Measurements from ENCODE around the gene ABR. TPM values are rescaled to one million over a fixed set of nuclear protein-coding genes. Genes with fewer than 3 reads are reported as not detected.

Gene ABR
- total RNA-seq, 4 donors from 2014 or later = 286 to 1,099 (median 522) TPM

DNA sequence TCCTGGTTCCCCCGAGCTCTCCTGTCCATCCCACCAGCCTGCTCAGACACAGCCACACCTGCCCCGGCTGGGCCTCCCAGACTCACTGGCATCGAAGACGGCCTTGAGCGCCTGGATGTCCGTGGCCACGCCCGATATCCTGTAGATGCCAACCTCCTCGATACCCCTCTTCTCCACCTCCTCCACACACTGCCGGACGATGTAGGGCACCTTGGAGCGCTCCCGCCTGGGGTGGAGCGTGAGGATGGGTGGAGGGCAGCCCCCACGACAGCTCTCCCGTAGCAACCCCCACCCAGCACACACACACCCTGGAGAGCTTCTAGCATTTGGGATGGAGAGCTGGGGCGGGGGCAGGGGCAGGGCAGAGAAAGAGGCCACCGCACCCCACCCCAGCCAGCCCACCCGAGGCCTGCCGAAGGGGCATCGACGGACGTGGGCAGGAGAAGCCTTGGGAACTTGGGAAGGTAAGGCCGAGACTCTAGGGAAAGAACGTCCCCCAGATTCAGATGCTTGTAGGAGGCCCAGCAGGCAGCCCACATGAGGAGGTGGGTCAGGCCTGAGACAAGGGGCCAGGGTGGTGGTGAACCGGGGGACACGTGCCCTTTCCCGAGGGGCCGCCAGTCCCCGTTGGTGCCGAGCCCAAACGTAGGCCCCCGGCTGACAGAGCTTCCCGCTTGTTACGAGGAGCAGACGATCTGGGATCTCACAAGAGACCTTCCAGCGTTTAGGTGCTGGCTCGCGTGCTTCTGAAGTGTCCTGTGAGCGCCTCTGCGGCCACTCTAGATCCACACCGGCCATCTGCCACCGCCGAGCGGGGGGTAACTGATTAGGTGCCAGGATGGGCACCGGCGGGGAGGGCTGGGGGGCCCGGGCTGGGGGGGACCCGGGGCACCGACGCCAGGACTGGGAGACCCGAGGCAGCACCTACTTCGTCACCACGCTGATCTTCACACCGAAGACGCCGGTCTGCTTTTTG is 167.7 kb downstream of the ABR start:
- intact Hi-C loops (cut with DNase I; ENCODE audit: low total_unique reads) (no loop called here), in situ Hi-C loops (cut with MboI; ENCODE audit: low pct_ligation_motif_present in 1 of 4, low pct_unique_long_range_greater_than_20kb in 1 of 4, low sequenced_read_pairs in 3 of 4) (no loop called here)
- Histone ChIP-seq H3K4me3 (no peak overlapping the region), H3K27me3 (no peaks in the 10 kb centered on the region), H3K27ac (no peak overlapping the region), H3K9me3 (no peaks in the 10 kb centered on the region), H3K36me3 (peaks cover 0 to 40% (median 16%) of the 10 kb centered on the region in 4 donors), H3K4me1 (peaks cover 0 to 4% (median 0%) of the 10 kb centered on the region in 4 donors)
- TF ChIP-seq, protein P1, sequence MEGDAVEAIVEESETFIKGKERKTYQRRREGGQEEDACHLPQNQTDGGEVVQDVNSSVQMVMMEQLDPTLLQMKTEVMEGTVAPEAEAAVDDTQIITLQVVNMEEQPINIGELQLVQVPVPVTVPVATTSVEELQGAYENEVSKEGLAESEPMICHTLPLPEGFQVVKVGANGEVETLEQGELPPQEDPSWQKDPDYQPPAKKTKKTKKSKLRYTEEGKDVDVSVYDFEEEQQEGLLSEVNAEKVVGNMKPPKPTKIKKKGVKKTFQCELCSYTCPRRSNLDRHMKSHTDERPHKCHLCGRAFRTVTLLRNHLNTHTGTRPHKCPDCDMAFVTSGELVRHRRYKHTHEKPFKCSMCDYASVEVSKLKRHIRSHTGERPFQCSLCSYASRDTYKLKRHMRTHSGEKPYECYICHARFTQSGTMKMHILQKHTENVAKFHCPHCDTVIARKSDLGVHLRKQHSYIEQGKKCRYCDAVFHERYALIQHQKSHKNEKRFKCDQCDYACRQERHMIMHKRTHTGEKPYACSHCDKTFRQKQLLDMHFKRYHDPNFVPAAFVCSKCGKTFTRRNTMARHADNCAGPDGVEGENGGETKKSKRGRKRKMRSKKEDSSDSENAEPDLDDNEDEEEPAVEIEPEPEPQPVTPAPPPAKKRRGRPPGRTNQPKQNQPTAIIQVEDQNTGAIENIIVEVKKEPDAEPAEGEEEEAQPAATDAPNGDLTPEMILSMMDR (IDR thresholded peaks at IDR 0.05) = no peak
- TF ChIP-seq POLR2A (IDR thresholded peaks at IDR 0.05) (no peak), POLR2AphosphoS5 (IDR thresholded peaks at IDR 0.05) (no peak), EP300 (IDR thresholded peaks at IDR 0.05; ENCODE audit: low read depth) (no peak)
- 78 to 89% methylated on average over 7 to 55 of the region's 57 CpGs for WGBS, 2 donors (ENCODE audit: low coverage in 1 of 2)
- DNase-seq = no peak

GRCh38 chr17:1011138-1011537 is 168.6 kb downstream of the ABR start:
- Histone ChIP-seq H3K36me3 (peaks cover 0 to 40% (median 16%) of the 10 kb centered on the region in 4 donors), H3K27me3 (no peaks in the 10 kb centered on the region), H3K4me1 (peaks cover 4 to 9% (median 4%) of the 10 kb centered on the region in 4 donors), H3K9me3 (no peaks in the 10 kb centered on the region), H3K27ac (no peak overlapping the region), H3K4me3 (no peak overlapping the region)
- intact Hi-C loops (cut with DNase I; ENCODE audit: low total_unique reads) (no loop called here), in situ Hi-C loops (cut with MboI; ENCODE audit: low pct_ligation_motif_present in 1 of 4, low pct_unique_long_range_greater_than_20kb in 1 of 4, low sequenced_read_pairs in 3 of 4) (no loop called here)
- 94% methylated on average over 10 of the region's 10 CpGs; no CpG with 5 or more reads in 1 of the 2 donors for WGBS, 2 donors (ENCODE audit: low coverage in 1 of 2)
- no peak for DNase-seq
- no peak for TF ChIP-seq EP300 (IDR thresholded peaks at IDR 0.05; ENCODE audit: low read depth)
- TF ChIP-seq POLR2AphosphoS5 (IDR thresholded peaks at IDR 0.05) = no peak
- TF ChIP-seq, protein P1 (IDR thresholded peaks at IDR 0.05) = no peak

DNA sequence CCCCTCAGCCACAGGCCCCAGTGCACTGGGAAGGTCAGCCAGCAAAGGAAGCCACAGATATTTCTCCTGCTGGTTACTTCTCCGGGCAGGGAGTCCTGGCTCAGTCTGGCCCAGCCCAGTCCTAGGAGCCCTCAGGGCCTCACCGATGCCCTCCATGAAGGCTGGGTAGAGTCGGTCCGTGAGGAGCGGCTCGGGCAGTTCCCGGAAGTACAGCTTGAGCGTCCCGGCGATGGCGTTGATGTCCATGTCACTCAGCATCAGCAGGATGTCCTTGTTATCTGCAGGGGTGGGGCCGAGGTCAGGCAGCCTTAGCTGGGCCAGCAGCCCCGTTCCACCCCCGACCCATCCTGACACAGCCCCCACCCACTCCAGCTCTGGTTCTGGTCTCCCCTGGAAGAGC is 169.2 kb downstream of the ABR start:
- intact Hi-C loops (cut with DNase I; ENCODE audit: low total_unique reads) = no loop called here
- WGBS, 2 donors (ENCODE audit: low coverage in 1 of 2) = 82% methylated on average over 12 of the region's 14 CpGs; no CpG with 5 or more reads in 1 of the 2 donors

DNA sequence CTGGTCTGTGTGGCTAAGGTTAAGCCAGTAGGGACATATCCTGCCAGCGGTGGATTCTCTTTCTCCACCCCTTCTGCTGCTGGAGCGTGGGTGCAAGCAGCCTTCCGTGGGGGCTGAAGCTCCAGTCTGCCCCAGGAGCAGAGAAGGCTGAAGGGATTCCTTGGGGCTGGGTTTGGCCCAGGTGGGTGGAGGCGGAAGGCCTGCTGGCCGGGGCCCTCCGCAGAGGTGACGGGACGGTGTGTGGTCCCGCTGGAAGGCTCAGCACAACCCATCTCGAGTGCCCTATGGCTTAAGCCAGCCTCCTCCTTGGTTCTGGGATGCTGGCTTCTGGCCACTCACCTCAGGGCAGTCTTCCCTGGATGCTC is 169.7 kb downstream of the ABR start:
- TF ChIP-seq EP300 (IDR thresholded peaks at IDR 0.05; ENCODE audit: low read depth) (no peak), POLR2AphosphoS5 (IDR thresholded peaks at IDR 0.05) (no peak), POLR2A (IDR thresholded peaks at IDR 0.05) (no peak)
- TF ChIP-seq, protein P1 (IDR thresholded peaks at IDR 0.05) = no peak
- no peak overlapping the region for H3K27ac ChIP-seq
- H3K4me3 ChIP-seq = no peak overlapping the region
- H3K27me3 ChIP-seq = no peaks in the 10 kb centered on the region
- in situ Hi-C loops (cut with MboI; ENCODE audit: low pct_ligation_motif_present in 1 of 4, low pct_unique_long_range_greater_than_20kb in 1 of 4, low sequenced_read_pairs in 3 of 4) (no loop called here), intact Hi-C loops (cut with DNase I; ENCODE audit: low total_unique reads) (no loop called here)
- H3K9me3 ChIP-seq = no peaks in the 10 kb centered on the region
- no peak for DNase-seq
- 94% methylated on average over 10 of the region's 10 CpGs; no CpG with 5 or more reads in 1 of the 2 donors for WGBS, 2 donors (ENCODE audit: low coverage in 1 of 2)
- peaks cover 13 to 20% (median 14%) of the 10 kb centered on the region in 4 donors for H3K4me1 ChIP-seq
- peaks cover 0 to 40% (median 16%) of the 10 kb centered on the region in 4 donors for H3K36me3 ChIP-seq

More for the DNA sequence above, 169.2 kb downstream of the ABR start:
- TF ChIP-seq EP300 (IDR thresholded peaks at IDR 0.05; ENCODE audit: low read depth) = no peak
- TF ChIP-seq, protein P1 (IDR thresholded peaks at IDR 0.05) = no peak
- no peak for TF ChIP-seq POLR2A (IDR thresholded peaks at IDR 0.05)
- TF ChIP-seq POLR2AphosphoS5 (IDR thresholded peaks at IDR 0.05) = peak in 1 of 3 donors; percentile 1
- in situ Hi-C loops (cut with MboI; ENCODE audit: low pct_ligation_motif_present in 1 of 4, low pct_unique_long_range_greater_than_20kb in 1 of 4, low sequenced_read_pairs in 3 of 4) = no loop called here
- no peak overlapping the region for H3K4me3 ChIP-seq
- no peaks in the 10 kb centered on the region for H3K9me3 ChIP-seq
- no peak for DNase-seq
- peaks cover 8 to 15% (median 9%) of the 10 kb centered on the region in 4 donors for H3K4me1 ChIP-seq
- no peak overlapping the region for H3K27ac ChIP-seq
- peaks cover 0 to 40% (median 16%) of the 10 kb centered on the region in 4 donors for H3K36me3 ChIP-seq
- H3K27me3 ChIP-seq = no peaks in the 10 kb centered on the region

All from transverse colon (tissue), 4 donors.